ENCODE data around the gene CYBRD1.

The CYBRD1 gene

DNA sequence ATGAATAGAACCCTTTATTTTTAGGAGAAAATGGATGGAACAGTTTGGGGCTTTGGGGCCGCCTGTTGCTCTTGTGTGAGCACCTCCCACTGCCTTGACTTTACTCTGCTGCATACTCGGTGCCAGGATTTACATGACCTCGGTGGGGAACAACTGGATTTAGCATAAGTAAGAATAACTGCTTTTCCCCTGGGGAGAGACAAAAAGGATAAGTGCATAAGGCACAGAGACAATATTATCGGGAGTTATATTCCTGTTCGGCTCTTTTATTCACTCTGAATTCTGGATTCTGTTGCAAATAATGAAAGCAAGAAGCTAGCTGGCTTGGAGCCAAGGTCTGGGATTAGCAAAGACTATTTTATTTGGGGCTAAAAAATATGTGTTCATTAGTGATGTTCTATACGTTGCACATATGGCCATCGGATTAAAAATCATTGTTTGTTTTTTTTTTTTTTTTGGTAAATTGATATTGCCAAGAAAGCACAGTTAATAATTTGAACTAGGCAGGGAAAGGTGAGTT lies 69.8 kb downstream of the CYBRD1 start:
- no peak for ATAC-seq
- TF ChIP-seq PPARA (CRISPR knock-in tag; IDR thresholded peaks at IDR 0.05; ENCODE audit: borderline replicate concordance), result no peak
- no peak for TF ChIP-seq SNAI2 (CRISPR knock-in tag; IDR thresholded peaks at IDR 0.05)
- no peak for TF ChIP-seq ARNTL (CRISPR knock-in tag; IDR thresholded peaks at IDR 0.05; ENCODE audit: borderline replicate concordance, low read depth)
- no peak for TF ChIP-seq CSDC2 (CRISPR knock-in tag; IDR thresholded peaks at IDR 0.05)
- TF ChIP-seq ZNF70 (CRISPR knock-in tag; IDR thresholded peaks at IDR 0.05), result no peak
- TF ChIP-seq ZNF8 (CRISPR knock-in tag; IDR thresholded peaks at IDR 0.05), result no peak
- no peak for TF ChIP-seq ZFP3 (CRISPR knock-in tag; IDR thresholded peaks at IDR 0.05)
- no peak for TF ChIP-seq BACH2 (CRISPR knock-in tag; IDR thresholded peaks at IDR 0.05; ENCODE audit: borderline replicate concordance)
- TF ChIP-seq, protein P1, sequence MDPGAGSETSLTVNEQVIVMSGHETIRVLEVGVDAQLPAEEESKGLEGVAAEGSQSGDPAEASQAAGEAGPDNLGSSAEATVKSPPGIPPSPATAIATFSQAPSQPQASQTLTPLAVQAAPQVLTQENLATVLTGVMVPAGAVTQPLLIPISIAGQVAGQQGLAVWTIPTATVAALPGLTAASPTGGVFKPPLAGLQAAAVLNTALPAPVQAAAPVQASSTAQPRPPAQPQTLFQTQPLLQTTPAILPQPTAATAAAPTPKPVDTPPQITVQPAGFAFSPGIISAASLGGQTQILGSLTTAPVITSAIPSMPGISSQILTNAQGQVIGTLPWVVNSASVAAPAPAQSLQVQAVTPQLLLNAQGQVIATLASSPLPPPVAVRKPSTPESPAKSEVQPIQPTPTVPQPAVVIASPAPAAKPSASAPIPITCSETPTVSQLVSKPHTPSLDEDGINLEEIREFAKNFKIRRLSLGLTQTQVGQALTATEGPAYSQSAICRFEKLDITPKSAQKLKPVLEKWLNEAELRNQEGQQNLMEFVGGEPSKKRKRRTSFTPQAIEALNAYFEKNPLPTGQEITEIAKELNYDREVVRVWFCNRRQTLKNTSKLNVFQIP (CRISPR knock-in tag; IDR thresholded peaks at IDR 0.05; ENCODE audit: borderline replicate concordance, low read depth), result no peak
- TF ChIP-seq, protein P2, sequence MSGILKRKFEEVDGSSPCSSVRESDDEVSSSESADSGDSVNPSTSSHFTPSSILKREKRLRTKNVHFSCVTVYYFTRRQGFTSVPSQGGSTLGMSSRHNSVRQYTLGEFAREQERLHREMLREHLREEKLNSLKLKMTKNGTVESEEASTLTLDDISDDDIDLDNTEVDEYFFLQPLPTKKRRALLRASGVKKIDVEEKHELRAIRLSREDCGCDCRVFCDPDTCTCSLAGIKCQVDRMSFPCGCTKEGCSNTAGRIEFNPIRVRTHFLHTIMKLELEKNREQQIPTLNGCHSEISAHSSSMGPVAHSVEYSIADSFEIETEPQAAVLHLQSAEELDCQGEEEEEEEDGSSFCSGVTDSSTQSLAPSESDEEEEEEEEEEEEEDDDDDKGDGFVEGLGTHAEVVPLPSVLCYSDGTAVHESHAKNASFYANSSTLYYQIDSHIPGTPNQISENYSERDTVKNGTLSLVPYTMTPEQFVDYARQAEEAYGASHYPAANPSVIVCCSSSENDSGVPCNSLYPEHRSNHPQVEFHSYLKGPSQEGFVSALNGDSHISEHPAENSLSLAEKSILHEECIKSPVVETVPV (CRISPR knock-in tag; IDR thresholded peaks at IDR 0.05), result no peak
- no peak for TF ChIP-seq ESRRG (CRISPR knock-in tag; IDR thresholded peaks at IDR 0.05)
- TF ChIP-seq TCF4 (CRISPR knock-in tag; IDR thresholded peaks at IDR 0.05; ENCODE audit: borderline replicate concordance), result no peak
- TF ChIP-seq RARB (CRISPR knock-in tag; IDR thresholded peaks at IDR 0.05), result no peak
- no peak for TF ChIP-seq OSR1 (CRISPR knock-in tag; IDR thresholded peaks at IDR 0.05)
- no peak for TF ChIP-seq TOX (CRISPR knock-in tag; IDR thresholded peaks at IDR 0.05; ENCODE audit: borderline replicate concordance)
- TF ChIP-seq ZC3H10 (CRISPR knock-in tag; IDR thresholded peaks at IDR 0.05), result no peak
- TF ChIP-seq, protein P3, sequence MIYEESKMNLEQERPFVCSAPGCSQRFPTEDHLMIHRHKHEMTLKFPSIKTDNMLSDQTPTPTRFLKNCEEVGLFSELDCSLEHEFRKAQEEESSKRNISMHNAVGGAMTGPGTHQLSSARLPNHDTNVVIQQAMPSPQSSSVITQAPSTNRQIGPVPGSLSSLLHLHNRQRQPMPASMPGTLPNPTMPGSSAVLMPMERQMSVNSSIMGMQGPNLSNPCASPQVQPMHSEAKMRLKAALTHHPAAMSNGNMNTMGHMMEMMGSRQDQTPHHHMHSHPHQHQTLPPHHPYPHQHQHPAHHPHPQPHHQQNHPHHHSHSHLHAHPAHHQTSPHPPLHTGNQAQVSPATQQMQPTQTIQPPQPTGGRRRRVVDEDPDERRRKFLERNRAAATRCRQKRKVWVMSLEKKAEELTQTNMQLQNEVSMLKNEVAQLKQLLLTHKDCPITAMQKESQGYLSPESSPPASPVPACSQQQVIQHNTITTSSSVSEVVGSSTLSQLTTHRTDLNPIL (CRISPR knock-in tag; IDR thresholded peaks at IDR 0.05; ENCODE audit: low read depth), result no peak
- TF ChIP-seq ZNF565 (CRISPR knock-in tag; conservative IDR thresholded peaks at IDR 0.05; ENCODE audit: low read depth), result no peak

DNA sequence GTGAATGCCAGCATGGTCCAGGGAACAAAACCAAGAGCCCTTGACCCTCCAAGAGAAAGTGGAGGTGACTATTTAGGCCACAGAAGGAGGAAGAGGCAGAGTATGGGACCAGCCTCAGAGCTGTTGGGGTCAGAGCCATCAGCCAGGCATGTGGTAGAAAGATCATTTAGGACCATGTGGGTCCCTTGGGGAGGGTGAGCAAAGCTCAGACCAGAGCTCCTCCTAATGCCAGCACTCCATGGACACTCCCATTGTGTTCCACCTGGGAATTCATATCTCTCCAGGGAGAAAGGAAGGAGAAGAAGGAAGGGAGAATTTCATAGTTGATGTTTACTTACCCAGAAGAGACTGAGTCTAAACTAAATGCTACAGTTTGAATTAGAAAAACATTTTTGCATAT lies 73.2 kb downstream of the CYBRD1 start:
- ATAC-seq, result no peak; the same call in 2 of the 3 replicates
- TF ChIP-seq ZNF70 (CRISPR knock-in tag; IDR thresholded peaks at IDR 0.05) (no peak), RARB (CRISPR knock-in tag; IDR thresholded peaks at IDR 0.05) (no peak), TOX (CRISPR knock-in tag; IDR thresholded peaks at IDR 0.05; ENCODE audit: borderline replicate concordance) (no peak), ARNTL (CRISPR knock-in tag; IDR thresholded peaks at IDR 0.05; ENCODE audit: borderline replicate concordance, low read depth) (no peak), TCF4 (CRISPR knock-in tag; IDR thresholded peaks at IDR 0.05; ENCODE audit: borderline replicate concordance) (no peak), ZNF8 (CRISPR knock-in tag; IDR thresholded peaks at IDR 0.05) (no peak), GLIS3 (CRISPR knock-in tag; IDR thresholded peaks at IDR 0.05) (no peak), ZFP3 (CRISPR knock-in tag; IDR thresholded peaks at IDR 0.05) (no peak), ESRRG (CRISPR knock-in tag; IDR thresholded peaks at IDR 0.05) (no peak), ZNF565 (CRISPR knock-in tag; conservative IDR thresholded peaks at IDR 0.05; ENCODE audit: low read depth) (no peak), ISL1 (CRISPR knock-in tag; IDR thresholded peaks at IDR 0.05) (no peak), PPARA (CRISPR knock-in tag; IDR thresholded peaks at IDR 0.05; ENCODE audit: borderline replicate concordance) (no peak)
- TF ChIP-seq, protein P2 (CRISPR knock-in tag; IDR thresholded peaks at IDR 0.05), result no peak
- TF ChIP-seq, protein P3 (CRISPR knock-in tag; IDR thresholded peaks at IDR 0.05; ENCODE audit: low read depth), result no peak
- TF ChIP-seq, protein P1 (CRISPR knock-in tag; IDR thresholded peaks at IDR 0.05; ENCODE audit: borderline replicate concordance, low read depth), result no peak

Data from SK-N-SH treated with all-trans-retinoic acid at 6 μM for 48 hours (cell line).